ENCODE measurements around the gene USP31. TPM values are rescaled to one million over a fixed set of nuclear protein-coding genes. Genes with fewer than 3 reads are reported as not detected.

The USP31 gene
- total RNA-seq, 2 experiments from 2014 or later, result 1.6 to 1.7 TPM

- Histone ChIP-seq H3K36me3 (ENCODE audit: insufficient read depth, low read length) (no peaks in the 10 kb centered on the region), H3K4me1 (ENCODE audit: insufficient read depth, low read length) (no peaks in the 10 kb centered on the region), H3K9me3 (ENCODE audit: control insufficient read depth in 1 of 2, insufficient read depth in 1 of 2, low read length in 2 of 2) (no peaks in the 10 kb centered on the region), H3K27ac (ENCODE audit: low read depth in 1 of 2, low read length in 2 of 2) (no peak overlapping the region), H3K4me3 (ENCODE audit: low read length) (no peak overlapping the region), H3K27me3 (ENCODE audit: control insufficient read depth in 1 of 2, insufficient read depth in 2 of 2, low read length in 2 of 2) (no peaks in the 10 kb centered on the region)
- Mint-ChIP-seq H3K36me3 (ENCODE audit: low read depth) (peaks cover 48% of the 10 kb centered on the region), H3K4me1 (ENCODE audit: low read depth) (no peaks in the 10 kb centered on the region), H3K27ac (no peak overlapping the region), H3K9me3 (no peaks in the 10 kb centered on the region), H3K27me3 (no peaks in the 10 kb centered on the region), H3K4me3 (no peak overlapping the region)
- DNase-seq (no peak), ATAC-seq (ENCODE audit: poor library complexity) (no peak)
- no peak for TF ChIP-seq CTCF (IDR thresholded peaks at IDR 0.05)
- ChIA-PET POLR2A (no interaction called here), CTCF (no interaction called here)
- intact Hi-C loops (cut with DNase I, micrococcal nuclease), result no loop called here
Measured at GRCh38 chr16:23080747-23081146, 68.5 kb downstream of the USP31 start.

GRCh38 chr16:23080329-23080728 lies 68.9 kb downstream of the USP31 start:
- Histone ChIP-seq H3K27me3 (ENCODE audit: control insufficient read depth in 1 of 2, insufficient read depth in 2 of 2, low read length in 2 of 2) (no peaks in the 10 kb centered on the region), H3K9me3 (ENCODE audit: control insufficient read depth in 1 of 2, insufficient read depth in 1 of 2, low read length in 2 of 2) (no peaks in the 10 kb centered on the region), H3K4me3 (ENCODE audit: low read length) (no peak overlapping the region), H3K27ac (ENCODE audit: low read depth in 1 of 2, low read length in 2 of 2) (no peak overlapping the region), H3K36me3 (ENCODE audit: insufficient read depth, low read length) (no peaks in the 10 kb centered on the region), H3K4me1 (ENCODE audit: insufficient read depth, low read length) (no peaks in the 10 kb centered on the region)
- POLR2A ChIA-PET, result no interaction called here
- no peak for ATAC-seq (ENCODE audit: poor library complexity)
- TF ChIP-seq CTCF (IDR thresholded peaks at IDR 0.05), result no peak
- Mint-ChIP-seq H3K27me3 (no peaks in the 10 kb centered on the region), H3K4me3 (no peak overlapping the region), H3K4me1 (ENCODE audit: low read depth) (no peaks in the 10 kb centered on the region), H3K36me3 (ENCODE audit: low read depth) (peaks cover 48% of the 10 kb centered on the region), H3K9me3 (no peaks in the 10 kb centered on the region), H3K27ac (no peak overlapping the region)
- CTCF ChIA-PET, result no interaction called here
- intact Hi-C loops (cut with DNase I, micrococcal nuclease), result no loop called here
- no peak for DNase-seq

GRCh38 chr16:23079675-23080301 lies 69.5 kb downstream of the USP31 start:
- Histone ChIP-seq H3K27me3 (ENCODE audit: control insufficient read depth in 1 of 2, insufficient read depth in 2 of 2, low read length in 2 of 2) (no peaks in the 10 kb centered on the region), H3K36me3 (ENCODE audit: insufficient read depth, low read length) (no peaks in the 10 kb centered on the region), H3K27ac (ENCODE audit: low read depth in 1 of 2, low read length in 2 of 2) (no peak overlapping the region), H3K4me1 (ENCODE audit: insufficient read depth, low read length) (no peaks in the 10 kb centered on the region), H3K9me3 (ENCODE audit: control insufficient read depth in 1 of 2, insufficient read depth in 1 of 2, low read length in 2 of 2) (no peaks in the 10 kb centered on the region), H3K4me3 (ENCODE audit: low read length) (no peak overlapping the region)
- ATAC-seq (ENCODE audit: poor library complexity) (no peak), DNase-seq (no peak)
- Mint-ChIP-seq H3K27me3 (no peaks in the 10 kb centered on the region), H3K36me3 (ENCODE audit: low read depth) (peaks cover 44% of the 10 kb centered on the region), H3K9me3 (no peaks in the 10 kb centered on the region), H3K4me3 (no peak overlapping the region), H3K27ac (no peak overlapping the region), H3K4me1 (ENCODE audit: low read depth) (no peaks in the 10 kb centered on the region)
- no peak for TF ChIP-seq CTCF (IDR thresholded peaks at IDR 0.05)
- intact Hi-C loops (cut with DNase I, micrococcal nuclease), result no loop called here
- ChIA-PET POLR2A (no interaction called here), CTCF (no interaction called here)

All from CD4-positive, alpha-beta T cell (primary cell).